Right lobe of liver (tissue), 6 donors: ENCODE measurements around the gene GSTP1. TPM values are rescaled to one million over a fixed set of nuclear protein-coding genes. Genes with fewer than 3 reads are reported as not detected.

ENCODE experiments used
- ATAC-seq, 4 donors: fragments of 200-7000 bp; cut with Tn5 transposase; one replicate each; pipeline ENCODE4 v1.9.1; 2020; ENCODE audit warnings: mild to moderate bottlenecking in 4 of 4, moderate library complexity in 4 of 4
- DNase-seq, 3 donors: peaks; one replicate each; pipeline ENCODE4 v3.0.0-alpha.2; 2020
- H3K27ac ChIP-seq, 3 donors: fragments of 200-600 bp; one replicate each; pipeline ENCODE4 v1.8.0; 2022
- H3K27me3 ChIP-seq, 2 donors: fragments of 200-600 bp; one replicate each; pipeline ENCODE4 v1.8.0; 2022
- H3K36me3 ChIP-seq, 4 donors: fragments of 200-600 bp; sonication (generic) in 1 of 4; one replicate each; pipeline versions ENCODE4 v1.5.1 to v1.8.0; 2017 to 2022; ENCODE audit warnings: control low read depth in 1 of 4
- H3K4me1 ChIP-seq, 4 donors: fragments of 200-600 bp; sonication (generic) in 1 of 4; one replicate each; pipeline versions ENCODE4 v1.5.1 to v1.8.0; 2017 to 2022; ENCODE audit warnings: control low read depth in 1 of 4
- H3K4me3 ChIP-seq, 3 donors: fragments of 200-600 bp; one replicate each; pipeline ENCODE4 v1.8.0; 2022
- H3K9me3 ChIP-seq, 4 donors: fragments of 200-600 bp; sonication (generic) in 1 of 4; one replicate each; pipeline versions ENCODE4 v1.5.1 to v1.8.0; 2017 to 2022; ENCODE audit warnings: control low read depth in 1 of 4
- POLR2A ChIP-seq: fragments of 450-650 bp; IDR thresholded peaks from one replicate; pipeline ENCODE4 v1.6.1; 2017; ENCODE audit warnings: antibody characterized with exemption, mild to moderate bottlenecking
- WGBS: methylation state at CpG from one replicate; pipeline ENCODE4 v1.1.6; 2018; ENCODE audit warnings: low coverage, low lambda C conversion rate; ENCODE audit not compliant: insufficient coverage; ENCODE audit errors: missing lambda C conversion rate; 5-methylcytosine and 5-hydroxymethylcytosine counted together
- intact Hi-C, 2 donors: fragments of 100-400 bp; cut with DNase I; formaldehyde crosslinking; loops; one replicate each; pipeline versions ENCODE4 v1.11.2 to v1.14.1; 2022
- total RNA-seq, 6 experiments: library from RNA; depleted of rRNA in 2 of 6; stranded (reverse); fragments of >200 nt in 2 of 6; fragmentation: NEBNext Ultra II Directional in 3 of 6; extraction: Animal tissue kit (Norgen Biotek cat#: 25700) in 3 of 6; gene quantifications; one replicate each; pipeline versions ENCODE4 v1.1.0 to v1.2.4, GENCODE V29; 2016 to 2023
- TF ChIP-seq, protein P1 (sequence below), 4 donors: fragments of 200-600 bp in 3 of 4; fragments of 450-650 bp in 1 of 4; IDR thresholded peaks; one replicate each; pipeline versions ENCODE4 v1.5.1 to v1.8.0; 2016 to 2022; ENCODE audit warnings: antibody characterized with exemption in 4 of 4, mild to moderate bottlenecking in 2 of 4
- donor health status: DM: no; HTN: yes; CAD: no.
- donor health status: DM: no; HTN: no; CAD: no.
- donor health status: DM: no; HTN: no; CAD: no.
- donor health status: DM: no; HTN: yes; CAD: no.
- donor health status: DM: no; HTN: yes; CAD: no.

The GSTP1 gene
- total RNA-seq, 6 experiments from 2014 or later = 16.6 to 51.4 (median 32.3) TPM

- DNase-seq (no peak), ATAC-seq (no peak)
- peaks cover 0 to 8% (median 4%) of the 10 kb centered on the region in 4 donors for H3K4me1 ChIP-seq
- intact Hi-C loops = no loop called here
- no peak overlapping the region for H3K27ac ChIP-seq
- TF ChIP-seq, protein P1, sequence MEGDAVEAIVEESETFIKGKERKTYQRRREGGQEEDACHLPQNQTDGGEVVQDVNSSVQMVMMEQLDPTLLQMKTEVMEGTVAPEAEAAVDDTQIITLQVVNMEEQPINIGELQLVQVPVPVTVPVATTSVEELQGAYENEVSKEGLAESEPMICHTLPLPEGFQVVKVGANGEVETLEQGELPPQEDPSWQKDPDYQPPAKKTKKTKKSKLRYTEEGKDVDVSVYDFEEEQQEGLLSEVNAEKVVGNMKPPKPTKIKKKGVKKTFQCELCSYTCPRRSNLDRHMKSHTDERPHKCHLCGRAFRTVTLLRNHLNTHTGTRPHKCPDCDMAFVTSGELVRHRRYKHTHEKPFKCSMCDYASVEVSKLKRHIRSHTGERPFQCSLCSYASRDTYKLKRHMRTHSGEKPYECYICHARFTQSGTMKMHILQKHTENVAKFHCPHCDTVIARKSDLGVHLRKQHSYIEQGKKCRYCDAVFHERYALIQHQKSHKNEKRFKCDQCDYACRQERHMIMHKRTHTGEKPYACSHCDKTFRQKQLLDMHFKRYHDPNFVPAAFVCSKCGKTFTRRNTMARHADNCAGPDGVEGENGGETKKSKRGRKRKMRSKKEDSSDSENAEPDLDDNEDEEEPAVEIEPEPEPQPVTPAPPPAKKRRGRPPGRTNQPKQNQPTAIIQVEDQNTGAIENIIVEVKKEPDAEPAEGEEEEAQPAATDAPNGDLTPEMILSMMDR (IDR thresholded peaks at IDR 0.05) = no peak
- no peak for TF ChIP-seq POLR2A
- WGBS = 49% methylated on average over 3 of the region's 11 CpGs
- H3K9me3 ChIP-seq = no peaks in the 10 kb centered on the region
- no peak overlapping the region for H3K4me3 ChIP-seq
- H3K27me3 ChIP-seq = no peaks in the 10 kb centered on the region
- H3K36me3 ChIP-seq = peaks cover 0 to 16% (median 2%) of the 10 kb centered on the region in 4 donors
Measured at GRCh38 chr11:67605231-67606011, 21.8 kb downstream of the GSTP1 start.

DNA sequence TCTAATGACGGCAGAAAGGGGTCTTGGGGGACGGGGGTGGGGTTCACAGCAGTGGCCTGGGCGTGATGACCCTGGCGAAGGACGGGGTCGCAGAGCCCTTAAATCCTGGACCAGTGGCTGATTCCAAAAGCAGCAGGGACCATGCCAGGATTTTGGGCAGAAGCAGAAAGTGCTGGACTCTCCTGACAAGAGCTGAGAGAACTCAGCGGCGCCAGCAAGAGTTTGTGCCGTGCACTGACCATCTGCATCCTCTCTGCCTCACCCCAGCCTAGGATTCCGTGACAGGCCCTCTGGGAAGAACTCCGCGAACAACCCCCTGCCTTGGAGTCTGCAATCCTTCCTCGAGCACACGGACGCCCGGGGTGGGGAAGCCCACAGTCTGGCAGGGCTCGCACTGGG, 22.5 kb downstream of the GSTP1 start:
- Histone ChIP-seq H3K4me3 (peak overlapping the region; percentile 95 to 100 (median 96)), H3K9me3 (no peaks in the 10 kb centered on the region), H3K36me3 (peaks cover 0 to 21% (median 4%) of the 10 kb centered on the region in 4 donors), H3K4me1 (peaks cover 0 to 8% (median 4%) of the 10 kb centered on the region in 4 donors), H3K27ac (peak overlapping the region in 1 of 3 donors; percentile 75), H3K27me3 (no peaks in the 10 kb centered on the region)
- no peak for TF ChIP-seq POLR2A
- TF ChIP-seq, protein P1 (IDR thresholded peaks at IDR 0.05) = no peak
- intact Hi-C loops = no loop called here
- no peak for DNase-seq
- WGBS = no CpG with 5 or more reads among the region's 17 CpGs
- no peak for ATAC-seq

DNA sequence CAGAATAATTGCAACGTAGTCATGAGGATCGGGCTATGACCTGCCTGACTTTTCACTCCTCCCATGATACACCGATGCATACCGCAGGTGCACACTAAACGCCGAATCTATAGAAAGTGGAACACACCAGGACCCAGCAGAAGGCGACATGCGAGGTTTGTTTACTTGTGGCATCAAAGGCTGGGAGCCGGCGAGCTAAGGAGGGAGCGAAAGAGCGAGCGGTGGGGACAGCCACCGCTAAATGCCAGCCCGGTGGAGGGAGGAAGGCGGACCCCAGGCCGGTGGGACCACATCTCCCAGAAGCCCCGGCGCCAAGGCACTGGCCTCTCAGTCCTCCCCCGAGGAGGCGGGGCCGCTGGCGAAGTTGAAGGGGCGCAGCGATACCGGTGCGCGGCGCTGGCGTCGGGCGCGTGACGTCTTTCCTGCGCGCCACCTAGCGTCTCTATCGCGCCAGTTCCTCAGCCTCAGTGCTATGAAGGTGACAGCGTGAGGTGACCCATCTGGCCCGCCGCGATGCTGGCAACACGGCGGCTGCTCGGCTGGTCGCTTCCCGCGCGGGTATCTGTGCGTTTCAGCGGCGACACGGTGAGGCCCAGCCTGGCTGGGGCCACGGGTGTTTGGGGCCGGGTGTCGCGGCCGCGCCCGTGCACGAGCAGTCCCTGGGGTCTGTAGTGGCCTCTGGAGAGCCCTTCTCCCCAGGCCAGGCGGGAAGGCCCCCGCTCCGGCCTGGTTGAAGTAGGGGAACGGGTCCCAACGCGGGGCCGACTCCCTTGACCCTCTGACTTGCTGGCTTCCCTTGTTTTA, 23.1 kb downstream of the GSTP1 start, which contains the start of gene NDUFV1:
Gene NDUFV1, plus strand, starts transcription at position 445 of the 804 bp plus-strand sequence. Its CDS starts 69 bp downstream, at position 514.
- Histone ChIP-seq H3K9me3 (no peaks in the 10 kb centered on the region), H3K4me1 (peaks cover 0 to 8% (median 4%) of the 10 kb centered on the region in 4 donors), H3K27ac (peak within 1 kb of the TSS; percentile 57 to 78 (median 75)), H3K27me3 (no peaks in the 10 kb centered on the region), H3K4me3 (peak within 1 kb of the TSS; percentile 95 to 100 (median 96)), H3K36me3 (peaks cover 0 to 21% (median 4%) of the 10 kb centered on the region in 4 donors)
- DNase-seq (peak; percentile 97 to 98 (median 97)), ATAC-seq (peak; percentile 98 to 99 (median 98))
- WGBS = 11% methylated on average over 5 of the region's 69 CpGs
- intact Hi-C loops = no loop called here
- TF ChIP-seq, protein P1 (IDR thresholded peaks at IDR 0.05) = peak; percentile 64 to 84 (median 70)
- TF ChIP-seq POLR2A = peak; percentile 64

- peak overlapping the region; percentile 95 to 100 (median 96) for H3K4me3 ChIP-seq
- H3K27ac ChIP-seq = peak overlapping the region in 2 of 3 donors; percentile 75 to 78
- no peak for ATAC-seq
- H3K27me3 ChIP-seq = no peaks in the 10 kb centered on the region
- TF ChIP-seq, protein P1 (IDR thresholded peaks at IDR 0.05) = no peak
- TF ChIP-seq POLR2A = no peak
- H3K4me1 ChIP-seq = peaks cover 0 to 8% (median 4%) of the 10 kb centered on the region in 4 donors
- WGBS = 67% methylated on average over 1 of the region's 9 CpGs
- H3K9me3 ChIP-seq = no peaks in the 10 kb centered on the region
- peaks cover 0 to 29% (median 6%) of the 10 kb centered on the region in 4 donors for H3K36me3 ChIP-seq
- intact Hi-C loops = no loop called here
- no peak for DNase-seq
Measured at GRCh38 chr11:67607507-67607906, 23.9 kb downstream of the GSTP1 start.
